ENCODE measurements around the gene GMPPA.

DNA sequence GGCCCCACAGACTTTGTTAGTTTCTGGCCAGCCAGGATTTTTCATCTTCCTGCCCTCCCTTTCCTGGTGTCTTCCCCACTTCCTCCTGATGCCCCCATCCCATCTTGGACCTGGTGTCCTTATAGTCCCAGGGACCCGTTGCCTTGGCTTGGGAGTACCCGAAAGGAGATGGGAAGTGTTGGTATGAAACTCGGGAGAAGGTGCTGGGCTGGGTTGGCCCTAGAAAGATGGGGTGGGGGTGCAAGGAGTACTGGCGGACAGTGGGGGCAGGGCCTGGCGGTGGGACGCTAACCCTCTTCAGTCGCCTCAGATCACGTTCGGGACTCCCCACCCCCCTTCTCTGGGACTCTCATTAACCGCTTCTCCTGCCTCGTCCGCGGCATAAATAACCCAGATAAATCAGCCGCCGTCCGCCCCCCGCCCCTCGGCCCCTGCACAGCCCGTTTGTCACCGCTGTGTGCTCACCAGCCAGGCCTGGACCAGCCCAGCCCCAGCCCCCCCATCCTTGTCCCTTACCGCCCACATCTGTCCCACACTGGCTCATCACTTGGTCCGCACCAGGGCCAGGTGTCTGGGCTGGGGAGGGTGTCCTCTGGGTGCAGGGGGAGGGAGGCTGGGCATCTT is 11.9 kb downstream of the GMPPA start:
- TF ChIP-seq POLR2AphosphoS5 (IDR thresholded peaks at IDR 0.05), result no peak
- no peak for TF ChIP-seq POLR2A (IDR thresholded peaks at IDR 0.05)
- TF ChIP-seq EP300 (IDR thresholded peaks at IDR 0.05), result no peak
- TF ChIP-seq, protein P1, sequence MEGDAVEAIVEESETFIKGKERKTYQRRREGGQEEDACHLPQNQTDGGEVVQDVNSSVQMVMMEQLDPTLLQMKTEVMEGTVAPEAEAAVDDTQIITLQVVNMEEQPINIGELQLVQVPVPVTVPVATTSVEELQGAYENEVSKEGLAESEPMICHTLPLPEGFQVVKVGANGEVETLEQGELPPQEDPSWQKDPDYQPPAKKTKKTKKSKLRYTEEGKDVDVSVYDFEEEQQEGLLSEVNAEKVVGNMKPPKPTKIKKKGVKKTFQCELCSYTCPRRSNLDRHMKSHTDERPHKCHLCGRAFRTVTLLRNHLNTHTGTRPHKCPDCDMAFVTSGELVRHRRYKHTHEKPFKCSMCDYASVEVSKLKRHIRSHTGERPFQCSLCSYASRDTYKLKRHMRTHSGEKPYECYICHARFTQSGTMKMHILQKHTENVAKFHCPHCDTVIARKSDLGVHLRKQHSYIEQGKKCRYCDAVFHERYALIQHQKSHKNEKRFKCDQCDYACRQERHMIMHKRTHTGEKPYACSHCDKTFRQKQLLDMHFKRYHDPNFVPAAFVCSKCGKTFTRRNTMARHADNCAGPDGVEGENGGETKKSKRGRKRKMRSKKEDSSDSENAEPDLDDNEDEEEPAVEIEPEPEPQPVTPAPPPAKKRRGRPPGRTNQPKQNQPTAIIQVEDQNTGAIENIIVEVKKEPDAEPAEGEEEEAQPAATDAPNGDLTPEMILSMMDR (IDR thresholded peaks at IDR 0.05), result no peak

Data from stomach (tissue), 4 donors.